ENCODE data around the gene VCL.
"Not testable (repeated sequence)": the region's sequence is repeated elsewhere in the genome, so short reads cannot be mapped to it uniquely, and the experiment has no call there.

The VCL gene

GRCh38 chr10:73997787-73998622, at the start of gene VCL:
Gene VCL (plus strand): TSS chr10:73998116. CDS start chr10:73998208, 92 bp downstream.
- DNase-seq: peak; percentile 88 to 92

GRCh38 chr10:73948947-73949633, 48.8 kb upstream of the VCL start:
- DNase-seq: no peak

GRCh38 chr10:73950155-73950948, 47.6 kb upstream of the VCL start:
- DNase-seq: no peak

- DNase-seq: no peak
Observed at GRCh38 chr10:73953665-73954064, 44.3 kb upstream of the VCL start.

GRCh38 chr10:73954737-73955136, 43.2 kb upstream of the VCL start:
- DNase-seq: no peak

GRCh38 chr10:73955719-73956118, 42.2 kb upstream of the VCL start:
- no peak for DNase-seq

GRCh38 chr10:73956476-73957359, 41.2 kb upstream of the VCL start:
- no peak for DNase-seq

GRCh38 chr10:73959484-73960243, 38.3 kb upstream of the VCL start:
- DNase-seq: no peak

- DNase-seq: no peak
Observed at GRCh38 chr10:73962386-73962785, 35.5 kb upstream of the VCL start.

GRCh38 chr10:73963533-73963932, 34.4 kb upstream of the VCL start:
- not testable (repeated sequence) for DNase-seq

- DNase-seq: no peak
Observed at GRCh38 chr10:73964743-73965142, 33.2 kb upstream of the VCL start.

- DNase-seq: not testable (repeated sequence)
Observed at GRCh38 chr10:73965267-73965889, 32.5 kb upstream of the VCL start.

GRCh38 chr10:73965890-73966768, 31.8 kb upstream of the VCL start:
- DNase-seq: no peak

GRCh38 chr10:73967022-73967429, 30.9 kb upstream of the VCL start:
- DNase-seq: no peak

- DNase-seq: no peak
Observed at GRCh38 chr10:73967544-73967943, 30.4 kb upstream of the VCL start.

GRCh38 chr10:73968098-73968521, 29.8 kb upstream of the VCL start:
- DNase-seq: no peak

GRCh38 chr10:73969224-73969841, 28.6 kb upstream of the VCL start:
- no peak for DNase-seq

GRCh38 chr10:73970845-73971244, 27.1 kb upstream of the VCL start:
- no peak for DNase-seq

GRCh38 chr10:73971636-73972354, 26.1 kb upstream of the VCL start:
- no peak for DNase-seq
